Suprapubic skin (tissue), 3 donors: ENCODE results near the gene RNF217.

Source experiments
- POLR2A ChIP-seq, 2 donors: fragments of 450-650 bp; IDR thresholded peaks; one replicate each; pipeline ENCODE4 v1.6.1; 2017; ENCODE audit warnings: antibody characterized with exemption in 2 of 2, mild to moderate bottlenecking in 2 of 2, moderate library complexity in 2 of 2
- TF ChIP-seq, protein P1 (sequence below), 2 donors: fragments of 200-600 bp in 1 of 2; fragments of 450-650 bp in 1 of 2; sonication (generic) in 1 of 2; IDR thresholded peaks; one replicate each; pipeline ENCODE4 v1.5.1; 2016 to 2019; ENCODE audit warnings: antibody characterized with exemption in 2 of 2, mild to moderate bottlenecking in 1 of 2, moderate library complexity in 1 of 2

DNA sequence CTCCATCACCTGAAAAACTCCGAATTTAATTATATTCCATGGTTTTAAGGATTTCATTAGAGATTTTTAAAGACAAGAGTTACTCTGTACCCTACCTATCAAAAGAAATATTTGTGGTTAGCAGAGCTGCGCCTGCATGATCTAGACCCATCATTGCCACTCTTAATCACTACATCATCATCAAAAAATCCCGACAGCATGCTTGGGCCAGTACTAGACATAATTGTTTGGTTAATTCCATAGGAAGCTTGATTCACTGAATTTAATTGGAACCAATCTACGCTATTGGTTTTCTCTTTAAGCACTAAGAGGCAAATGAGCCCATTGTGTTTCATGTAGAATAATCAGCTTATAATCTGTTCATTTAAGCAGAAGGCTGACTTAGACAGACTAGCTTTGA, 33.4 kb upstream of the RNF217 start:
- no peak for TF ChIP-seq POLR2A (IDR thresholded peaks at IDR 0.05)
- TF ChIP-seq, protein P1, sequence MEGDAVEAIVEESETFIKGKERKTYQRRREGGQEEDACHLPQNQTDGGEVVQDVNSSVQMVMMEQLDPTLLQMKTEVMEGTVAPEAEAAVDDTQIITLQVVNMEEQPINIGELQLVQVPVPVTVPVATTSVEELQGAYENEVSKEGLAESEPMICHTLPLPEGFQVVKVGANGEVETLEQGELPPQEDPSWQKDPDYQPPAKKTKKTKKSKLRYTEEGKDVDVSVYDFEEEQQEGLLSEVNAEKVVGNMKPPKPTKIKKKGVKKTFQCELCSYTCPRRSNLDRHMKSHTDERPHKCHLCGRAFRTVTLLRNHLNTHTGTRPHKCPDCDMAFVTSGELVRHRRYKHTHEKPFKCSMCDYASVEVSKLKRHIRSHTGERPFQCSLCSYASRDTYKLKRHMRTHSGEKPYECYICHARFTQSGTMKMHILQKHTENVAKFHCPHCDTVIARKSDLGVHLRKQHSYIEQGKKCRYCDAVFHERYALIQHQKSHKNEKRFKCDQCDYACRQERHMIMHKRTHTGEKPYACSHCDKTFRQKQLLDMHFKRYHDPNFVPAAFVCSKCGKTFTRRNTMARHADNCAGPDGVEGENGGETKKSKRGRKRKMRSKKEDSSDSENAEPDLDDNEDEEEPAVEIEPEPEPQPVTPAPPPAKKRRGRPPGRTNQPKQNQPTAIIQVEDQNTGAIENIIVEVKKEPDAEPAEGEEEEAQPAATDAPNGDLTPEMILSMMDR (IDR thresholded peaks at IDR 0.05) = no peak
